ENCODE data around the gene TELO2. TPM values are rescaled to one million over a fixed set of nuclear protein-coding genes. Genes with fewer than 3 reads are reported as not detected.
A peak's percentile ranks its signal among the peaks of the same experiment; 100 is the strongest.

Gene TELO2
- total RNA-seq, 2 donors from 2014 or later, result 36.4 to 39.7 TPM

GRCh38 chr16:1491327-1491726, 1.8 kb upstream of the TELO2 start:
- Mint-ChIP-seq H3K27ac (no peak overlapping the region), H3K4me3 (no peak overlapping the region), H3K36me3 (ENCODE audit: low read depth) (no peaks in the 10 kb centered on the region), H3K27me3 (no peaks in the 10 kb centered on the region), H3K4me1 (peaks cover 9% of the 10 kb centered on the region)
- no peak for DNase-seq
- ATAC-seq, result no peak
- no peaks in the 10 kb centered on the region for H3K9me3 ChIP-seq (ENCODE audit: control insufficient read depth, low read length, poor library complexity, severe bottlenecking)

- Mint-ChIP-seq H3K4me3 (peak overlapping the region; percentile 95), H3K36me3 (ENCODE audit: low read depth) (no peaks in the 10 kb centered on the region), H3K27me3 (no peaks in the 10 kb centered on the region), H3K4me1 (peaks cover 9% of the 10 kb centered on the region), H3K27ac (peak overlapping the region; percentile 95)
- ATAC-seq (no peak), DNase-seq (no peak)
- no peaks in the 10 kb centered on the region for H3K9me3 ChIP-seq (ENCODE audit: control insufficient read depth, low read length, poor library complexity, severe bottlenecking)
Observed at GRCh38 chr16:1492082-1492922, 858 bp upstream of the TELO2 start.

- peak overlapping the region; percentile 95 for H3K4me3 Mint-ChIP-seq
- no peaks in the 10 kb centered on the region for H3K27me3 Mint-ChIP-seq
- DNase-seq (no peak), ATAC-seq (peak; percentile 15)
- no peaks in the 10 kb centered on the region for H3K9me3 ChIP-seq (ENCODE audit: control insufficient read depth, low read length, poor library complexity, severe bottlenecking)
- H3K4me1 Mint-ChIP-seq, result peaks cover 7% of the 10 kb centered on the region
- H3K27ac Mint-ChIP-seq, result peak overlapping the region; percentile 6
- no peaks in the 10 kb centered on the region for H3K36me3 Mint-ChIP-seq (ENCODE audit: low read depth)
Observed at GRCh38 chr16:1493746-1494094, 560 bp downstream of the TELO2 start.

DNA sequence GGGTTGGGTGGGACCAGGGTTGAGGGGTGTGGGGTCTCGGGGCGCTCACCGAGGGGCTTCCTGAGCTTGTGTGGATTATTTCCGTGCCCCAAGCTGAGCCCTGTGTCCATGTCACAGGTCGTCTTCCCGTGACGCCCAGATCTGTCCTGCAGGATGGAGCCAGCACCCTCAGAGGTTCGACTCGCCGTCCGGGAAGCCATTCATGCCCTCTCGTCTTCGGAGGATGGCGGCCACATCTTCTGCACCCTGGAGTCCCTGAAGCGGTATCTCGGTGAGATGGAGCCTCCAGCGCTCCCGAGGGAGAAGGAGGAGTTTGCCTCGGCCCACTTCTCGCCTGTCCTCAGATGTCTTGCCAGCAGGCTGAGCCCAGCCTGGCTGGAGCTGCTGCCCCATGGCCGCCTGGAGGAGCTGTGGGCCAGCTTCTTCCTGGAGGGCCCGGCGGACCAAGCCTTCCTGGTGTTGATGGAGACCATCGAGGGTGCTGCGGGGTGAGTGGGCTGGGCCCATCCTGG, 1.0 kb downstream of the TELO2 start:
- Mint-ChIP-seq H3K36me3 (ENCODE audit: low read depth) (no peaks in the 10 kb centered on the region), H3K27me3 (no peaks in the 10 kb centered on the region), H3K4me3 (peak overlapping the region; percentile 95), H3K27ac (peak overlapping the region; percentile 6), H3K4me1 (peaks cover 7% of the 10 kb centered on the region)
- no peak for DNase-seq
- ATAC-seq, result no peak
- no peaks in the 10 kb centered on the region for H3K9me3 ChIP-seq (ENCODE audit: control insufficient read depth, low read length, poor library complexity, severe bottlenecking)

GRCh38 chr16:1494711-1495110, 1.6 kb downstream of the TELO2 start:
- H3K4me1 Mint-ChIP-seq, result peaks cover 7% of the 10 kb centered on the region
- no peaks in the 10 kb centered on the region for H3K36me3 Mint-ChIP-seq (ENCODE audit: low read depth)
- no peak for ATAC-seq
- H3K27me3 Mint-ChIP-seq, result no peaks in the 10 kb centered on the region
- DNase-seq, result no peak
- no peak overlapping the region for H3K4me3 Mint-ChIP-seq
- H3K27ac Mint-ChIP-seq, result no peak overlapping the region
- no peaks in the 10 kb centered on the region for H3K9me3 ChIP-seq (ENCODE audit: control insufficient read depth, low read length, poor library complexity, severe bottlenecking)

GRCh38 chr16:1495211-1495888, 2.2 kb downstream of the TELO2 start:
- ATAC-seq (no peak), DNase-seq (no peak)
- peaks cover 7% of the 10 kb centered on the region for H3K4me1 Mint-ChIP-seq
- H3K27ac Mint-ChIP-seq, result peak overlapping the region; percentile 32
- H3K36me3 Mint-ChIP-seq (ENCODE audit: low read depth), result no peaks in the 10 kb centered on the region
- no peaks in the 10 kb centered on the region for H3K9me3 ChIP-seq (ENCODE audit: control insufficient read depth, low read length, poor library complexity, severe bottlenecking)
- H3K4me3 Mint-ChIP-seq, result peak overlapping the region; percentile 59
- no peaks in the 10 kb centered on the region for H3K27me3 Mint-ChIP-seq

DNA sequence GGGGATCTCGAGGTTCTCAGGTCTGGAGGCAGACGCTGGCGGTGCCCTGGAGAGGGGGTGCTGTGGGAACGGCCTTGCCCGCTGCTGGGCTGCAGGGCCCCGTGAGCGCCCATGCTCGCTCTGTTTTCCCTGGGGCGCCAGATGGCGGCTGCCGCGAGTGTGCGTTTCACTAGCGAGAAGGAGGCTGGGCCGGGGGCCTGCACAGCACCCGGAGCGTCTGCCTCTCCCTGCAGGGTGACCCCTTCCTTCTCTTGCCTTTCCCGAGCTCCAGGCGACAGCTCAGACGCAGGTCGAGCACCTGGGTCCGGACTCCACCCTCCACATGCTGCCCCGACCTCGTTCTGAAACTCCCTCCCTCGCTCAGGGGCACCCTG, 2.7 kb downstream of the TELO2 start:
- H3K27me3 Mint-ChIP-seq, result no peaks in the 10 kb centered on the region
- H3K9me3 ChIP-seq (ENCODE audit: control insufficient read depth, low read length, poor library complexity, severe bottlenecking), result no peaks in the 10 kb centered on the region
- ATAC-seq (no peak), DNase-seq (no peak)
- H3K36me3 Mint-ChIP-seq (ENCODE audit: low read depth), result no peaks in the 10 kb centered on the region
- peak overlapping the region; percentile 32 for H3K27ac Mint-ChIP-seq
- H3K4me3 Mint-ChIP-seq, result no peak overlapping the region
- peaks cover 7% of the 10 kb centered on the region for H3K4me1 Mint-ChIP-seq

GRCh38 chr16:1496464-1496863, 3.3 kb downstream of the TELO2 start:
- Mint-ChIP-seq H3K27ac (no peak overlapping the region), H3K4me3 (no peak overlapping the region), H3K27me3 (no peaks in the 10 kb centered on the region), H3K4me1 (peaks cover 7% of the 10 kb centered on the region), H3K36me3 (ENCODE audit: low read depth) (no peaks in the 10 kb centered on the region)
- no peak for DNase-seq
- no peak for ATAC-seq
- H3K9me3 ChIP-seq (ENCODE audit: control insufficient read depth, low read length, poor library complexity, severe bottlenecking), result no peaks in the 10 kb centered on the region

DNA sequence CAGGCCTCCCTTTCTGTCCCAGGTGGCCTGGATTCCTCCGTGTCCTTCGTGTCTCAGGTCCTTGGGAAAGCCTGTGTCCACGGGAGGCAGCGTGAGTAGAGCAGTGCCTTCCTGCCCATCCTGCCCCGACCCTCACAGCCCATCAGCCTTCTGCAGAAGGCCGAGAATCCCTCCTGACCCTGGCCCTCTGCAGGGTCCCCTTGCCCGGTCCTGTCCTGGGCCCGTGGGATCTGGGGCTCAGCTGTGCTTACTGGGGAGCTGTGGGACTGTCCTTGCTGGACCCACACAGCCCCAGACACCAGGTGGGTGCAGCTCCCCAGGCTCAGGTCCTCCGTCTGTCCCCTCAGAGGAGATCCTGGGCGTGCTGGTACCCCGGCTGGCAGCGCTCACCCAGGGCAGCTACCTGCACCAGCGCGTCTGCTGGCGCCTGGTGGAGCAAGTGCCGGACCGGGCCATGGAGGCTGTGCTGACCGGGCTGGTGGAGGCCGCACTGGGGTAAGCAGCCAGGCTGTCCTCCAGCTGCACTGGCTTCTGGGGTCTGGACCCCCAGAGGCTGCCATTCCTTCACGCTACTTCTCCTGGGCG, 3.9 kb downstream of the TELO2 start:
- Mint-ChIP-seq H3K36me3 (ENCODE audit: low read depth) (no peaks in the 10 kb centered on the region), H3K4me3 (no peak overlapping the region), H3K27me3 (no peaks in the 10 kb centered on the region), H3K4me1 (peaks cover 7% of the 10 kb centered on the region), H3K27ac (no peak overlapping the region)
- no peaks in the 10 kb centered on the region for H3K9me3 ChIP-seq (ENCODE audit: control insufficient read depth, low read length, poor library complexity, severe bottlenecking)
- DNase-seq (no peak), ATAC-seq (no peak)

DNA sequence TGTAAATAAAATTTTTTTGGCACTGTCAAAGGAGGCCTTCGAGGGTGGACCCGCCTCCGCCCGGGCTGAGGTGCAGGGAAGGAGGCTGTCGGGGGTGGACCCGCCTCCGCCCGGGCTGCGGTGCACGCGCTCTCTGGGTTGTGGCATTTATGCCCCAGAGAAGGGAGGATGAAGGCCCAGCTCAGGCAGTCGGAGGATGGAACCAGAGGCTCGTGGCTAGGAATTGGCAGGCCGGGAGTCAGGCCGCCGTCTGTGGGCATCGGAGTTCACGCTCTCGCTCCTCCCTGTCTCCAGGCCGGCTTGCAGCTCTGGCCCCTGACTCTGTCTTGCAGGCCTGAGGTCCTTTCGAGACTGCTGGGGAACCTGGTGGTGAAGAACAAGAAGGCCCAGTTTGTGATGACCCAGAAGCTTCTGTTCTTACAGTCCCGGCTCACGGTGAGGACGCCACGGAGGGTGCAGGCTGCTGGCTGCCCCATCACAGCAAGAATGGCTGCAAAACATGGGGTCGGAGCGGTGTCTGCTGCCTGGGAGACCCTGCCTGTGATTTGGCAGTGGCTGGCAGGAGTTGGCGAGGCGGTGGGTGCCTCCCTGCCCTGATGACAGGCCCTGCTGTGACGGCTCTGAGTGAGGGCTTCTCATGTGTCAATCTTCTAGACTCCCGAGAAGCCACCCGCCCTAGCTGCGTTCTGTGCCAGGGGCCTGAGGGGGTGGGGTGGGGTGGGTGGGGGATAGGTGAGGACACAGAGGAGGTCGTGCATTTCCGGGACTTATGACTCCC, 5.9 kb downstream of the TELO2 start:
- no peaks in the 10 kb centered on the region for H3K4me1 Mint-ChIP-seq
- no peaks in the 10 kb centered on the region for H3K27me3 Mint-ChIP-seq
- no peak overlapping the region for H3K4me3 Mint-ChIP-seq
- H3K27ac Mint-ChIP-seq, result no peak overlapping the region
- DNase-seq, result no peak
- no peaks in the 10 kb centered on the region for H3K36me3 Mint-ChIP-seq (ENCODE audit: low read depth)
- ATAC-seq, result no peak
- no peaks in the 10 kb centered on the region for H3K9me3 ChIP-seq (ENCODE audit: control insufficient read depth, low read length, poor library complexity, severe bottlenecking)

DNA sequence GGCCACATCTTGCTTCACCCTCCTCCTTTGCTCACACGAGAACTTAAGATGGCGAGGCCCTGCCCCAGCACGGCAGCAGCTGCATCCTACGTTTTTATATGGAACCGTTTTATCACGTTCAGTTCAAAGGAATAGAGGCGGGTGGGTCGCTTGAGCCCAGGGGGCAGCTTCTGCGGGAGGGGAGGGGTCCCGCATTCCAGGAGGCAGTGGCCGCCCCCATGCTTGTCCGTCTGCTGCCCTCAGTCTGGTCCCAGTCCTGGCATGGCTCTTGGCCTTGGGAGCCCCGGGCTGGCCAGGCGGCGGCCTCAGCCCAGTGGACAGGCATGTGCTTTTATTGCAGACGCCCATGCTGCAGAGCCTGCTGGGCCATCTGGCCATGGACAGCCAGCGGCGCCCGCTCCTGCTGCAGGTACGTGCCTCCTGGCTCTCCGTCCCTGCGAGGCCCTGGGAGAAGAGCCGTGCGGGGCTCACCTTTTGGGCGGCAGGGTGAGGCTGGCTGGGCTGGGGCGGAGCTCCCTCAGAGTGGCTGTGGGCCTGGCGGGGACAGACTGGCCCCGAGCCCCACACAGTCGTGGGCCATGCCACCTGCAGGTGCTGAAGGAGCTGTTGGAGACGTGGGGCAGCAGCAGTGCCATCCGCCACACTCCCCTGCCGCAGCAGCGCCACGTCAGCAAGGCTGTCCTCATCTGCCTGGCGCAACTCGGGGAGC, 6.8 kb downstream of the TELO2 start:
- ATAC-seq (no peak), DNase-seq (no peak)
- Mint-ChIP-seq H3K4me3 (no peak overlapping the region), H3K4me1 (no peaks in the 10 kb centered on the region), H3K36me3 (ENCODE audit: low read depth) (no peaks in the 10 kb centered on the region), H3K27ac (no peak overlapping the region), H3K27me3 (no peaks in the 10 kb centered on the region)
- H3K9me3 ChIP-seq (ENCODE audit: control insufficient read depth, low read length, poor library complexity, severe bottlenecking), result no peaks in the 10 kb centered on the region

DNA sequence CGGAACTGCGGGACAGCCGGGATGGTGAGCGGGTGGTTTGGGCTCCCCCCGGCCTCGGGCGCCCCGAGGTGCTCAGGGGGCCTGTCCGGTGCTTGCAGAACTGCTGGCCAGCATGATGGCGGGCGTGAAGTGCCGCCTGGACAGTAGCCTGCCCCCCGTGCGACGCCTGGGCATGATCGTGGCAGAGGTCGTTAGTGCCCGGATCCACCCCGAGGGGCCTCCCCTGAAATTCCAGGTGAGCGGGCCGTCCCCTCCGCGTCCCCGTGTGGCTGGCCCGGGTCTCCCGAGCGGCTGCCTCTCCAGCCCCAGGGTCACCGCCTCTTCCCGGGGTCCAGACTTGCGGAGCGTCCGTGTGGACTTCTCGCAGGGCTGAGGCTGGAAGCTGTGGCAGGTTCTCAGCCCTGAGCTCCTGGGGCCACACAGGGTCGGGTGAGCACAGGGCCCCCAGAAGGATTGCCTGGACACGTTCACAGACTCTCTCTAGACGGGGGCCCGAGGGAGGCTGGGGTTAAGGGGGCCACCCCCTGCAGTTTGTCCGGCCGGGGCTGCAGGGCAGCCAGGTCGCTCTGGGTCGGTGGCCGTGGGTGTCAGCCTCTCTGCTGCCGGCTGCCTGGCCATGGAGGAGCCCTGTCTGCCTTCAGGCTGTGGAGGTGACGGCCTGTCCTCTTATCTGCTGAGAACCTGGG, 7.4 kb downstream of the TELO2 start:
- no peak for ATAC-seq
- H3K4me1 Mint-ChIP-seq, result no peaks in the 10 kb centered on the region
- H3K27ac Mint-ChIP-seq, result no peak overlapping the region
- no peaks in the 10 kb centered on the region for H3K27me3 Mint-ChIP-seq
- no peak overlapping the region for H3K4me3 Mint-ChIP-seq
- no peak for DNase-seq
- H3K9me3 ChIP-seq (ENCODE audit: control insufficient read depth, low read length, poor library complexity, severe bottlenecking), result no peaks in the 10 kb centered on the region
- H3K36me3 Mint-ChIP-seq (ENCODE audit: low read depth), result no peaks in the 10 kb centered on the region
